Smooth muscle cell (in vitro differentiated cells): Measurements from ENCODE around the gene FAM83B. TPM values are rescaled to one million over a fixed set of nuclear protein-coding genes. Genes with fewer than 3 reads are reported as not detected.

ENCODE experiments used
- DNase-seq: peaks from one replicate; lab custom pipeline; 2025; ENCODE audit not compliant: unreplicated experiment; lab: John Stamatoyannopoulos, UW
- H2AFZ ChIP-seq: fragments of 200-600 bp; sonication (generic); 2 replicates; pipeline ENCODE4 v1.6.0; 2016; ENCODE audit warnings: antibody characterized with exemption, low read depth, mild to moderate bottlenecking
- H3F3A ChIP-seq: fragments of 200-600 bp; sonication (generic); 2 replicates; pipeline ENCODE4 v1.6.0; 2017; ENCODE audit warnings: antibody characterized with exemption, low read depth
- H3K27ac ChIP-seq: fragments of 200-600 bp; sonication (generic); 2 replicates; pipeline ENCODE4 v1.5.1; 2016; ENCODE audit warnings: low read depth, mild to moderate bottlenecking
- H3K27me3 ChIP-seq: fragments of 200-600 bp; sonication (generic); 2 replicates; pipeline ENCODE4 v1.6.1; 2016; ENCODE audit warnings: low read depth, mild to moderate bottlenecking
- H3K36me3 ChIP-seq: fragments of 200-600 bp; sonication (generic); 2 replicates; pipeline ENCODE4 v1.5.1; 2016; ENCODE audit warnings: low read depth
- H3K4me1 ChIP-seq: fragments of 200-600 bp; sonication (generic); 2 replicates; pipeline ENCODE4 v1.5.1; 2016; ENCODE audit warnings: low read depth
- H3K4me2 ChIP-seq: fragments of 200-600 bp; sonication (generic); 2 replicates; pipeline ENCODE4 v1.6.0; 2016; ENCODE audit warnings: mild to moderate bottlenecking
- H3K4me3 ChIP-seq: fragments of 200-600 bp; sonication (generic); 2 replicates; pipeline ENCODE4 v1.5.1; 2016; ENCODE audit warnings: mild to moderate bottlenecking
- H3K79me2 ChIP-seq: fragments of 200-600 bp; sonication (generic); 2 replicates; pipeline ENCODE4 v1.6.0; 2016; ENCODE audit warnings: low read depth, mild to moderate bottlenecking
- H3K9ac ChIP-seq: fragments of 200-600 bp; sonication (generic); 2 replicates; pipeline ENCODE4 v1.6.0; 2016; ENCODE audit warnings: low read depth
- H3K9me3 ChIP-seq: fragments of 200-600 bp; sonication (generic); replicated peaks from 2 replicates; pipeline ENCODE4 v1.5.1; 2016; ENCODE audit warnings: low read depth
- H4K20me1 ChIP-seq: fragments of 200-600 bp; sonication (generic); 2 replicates; pipeline ENCODE4 v1.6.0; 2016; ENCODE audit warnings: low read depth
- WGBS: methylation state at CpG from one replicate; pipeline ENCODE4 v1.1.7; 2016; ENCODE audit warnings: low lambda C conversion rate; 5-methylcytosine and 5-hydroxymethylcytosine counted together
- polyA plus RNA-seq: library from polyadenylated mRNA; unstranded; fragments of >200 nt; fragmentation: Nextera tagmentation; extraction: Ambion mirVana; gene quantifications from 2 replicates; pipeline ENCODE4 v1.2.1, GENCODE V29; 2016
- total RNA-seq: library from RNA; depleted of rRNA; stranded (reverse); fragments of >200 nt; gene quantifications from 2 replicates; pipeline ENCODE4 v1.2.3, GENCODE V29; 2014
- TF ChIP-seq, protein P1 (sequence below): fragments of 200-600 bp; sonication (generic); IDR thresholded peaks from 2 replicates; pipeline ENCODE4 v1.5.1; 2017; ENCODE audit warnings: borderline replicate concordance, mild to moderate bottlenecking, antibody characterized with exemption; ENCODE audit not compliant: insufficient read depth, poor library complexity, severe bottlenecking

The FAM83B gene
- total and polyA plus RNA-seq, 2 experiments from 2014 or later, result 1.1 to 28.7 TPM

- Histone ChIP-seq H3K4me2 (no peak overlapping the region), H3K27ac (peak overlapping the region; percentile 65), H3F3A (peaks cover 6% of the 10 kb centered on the region), H3K4me1 (peaks cover 5% of the 10 kb centered on the region), H3K9ac (no peak overlapping the region), H3K36me3 (no peaks in the 10 kb centered on the region), H3K27me3 (no peaks in the 10 kb centered on the region), H3K4me3 (no peak overlapping the region), H3K9me3 (no peaks in the 10 kb centered on the region), H3K79me2 (peaks cover 4% of the 10 kb centered on the region), H4K20me1 (no peaks in the 10 kb centered on the region), H2AFZ (no peak overlapping the region)
- whole genome bisulfite sequencing, result 56% methylated on average over 2 of the region's 2 CpGs
- DNase-seq, result no peak
- TF ChIP-seq, protein P1, sequence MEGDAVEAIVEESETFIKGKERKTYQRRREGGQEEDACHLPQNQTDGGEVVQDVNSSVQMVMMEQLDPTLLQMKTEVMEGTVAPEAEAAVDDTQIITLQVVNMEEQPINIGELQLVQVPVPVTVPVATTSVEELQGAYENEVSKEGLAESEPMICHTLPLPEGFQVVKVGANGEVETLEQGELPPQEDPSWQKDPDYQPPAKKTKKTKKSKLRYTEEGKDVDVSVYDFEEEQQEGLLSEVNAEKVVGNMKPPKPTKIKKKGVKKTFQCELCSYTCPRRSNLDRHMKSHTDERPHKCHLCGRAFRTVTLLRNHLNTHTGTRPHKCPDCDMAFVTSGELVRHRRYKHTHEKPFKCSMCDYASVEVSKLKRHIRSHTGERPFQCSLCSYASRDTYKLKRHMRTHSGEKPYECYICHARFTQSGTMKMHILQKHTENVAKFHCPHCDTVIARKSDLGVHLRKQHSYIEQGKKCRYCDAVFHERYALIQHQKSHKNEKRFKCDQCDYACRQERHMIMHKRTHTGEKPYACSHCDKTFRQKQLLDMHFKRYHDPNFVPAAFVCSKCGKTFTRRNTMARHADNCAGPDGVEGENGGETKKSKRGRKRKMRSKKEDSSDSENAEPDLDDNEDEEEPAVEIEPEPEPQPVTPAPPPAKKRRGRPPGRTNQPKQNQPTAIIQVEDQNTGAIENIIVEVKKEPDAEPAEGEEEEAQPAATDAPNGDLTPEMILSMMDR, result no peak
Measured at GRCh38 chr6:54874349-54875048, 27.9 kb downstream of the FAM83B start.

DNA sequence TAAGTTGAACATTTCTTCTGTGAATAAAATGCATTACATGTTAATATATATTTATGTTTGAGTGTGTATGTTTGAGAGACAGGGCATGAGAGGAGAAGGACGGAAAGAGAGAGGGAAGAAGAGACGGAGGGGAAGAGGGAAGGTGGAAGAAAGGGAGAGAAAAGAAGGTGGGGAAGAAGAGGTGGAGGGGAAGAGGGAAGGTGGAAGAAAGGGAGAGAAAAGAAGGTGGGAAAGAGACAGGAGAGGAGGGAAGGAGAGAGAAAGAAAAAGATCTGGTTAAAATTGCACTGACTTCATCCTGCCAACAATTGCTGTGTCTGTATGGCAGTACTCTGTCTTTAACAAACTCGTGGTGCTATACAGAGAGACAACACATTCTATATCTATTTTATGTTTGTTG lies 29.0 kb downstream of the FAM83B start:
- Histone ChIP-seq H3K4me1 (peaks cover 8% of the 10 kb centered on the region), H3K27me3 (no peaks in the 10 kb centered on the region), H4K20me1 (no peaks in the 10 kb centered on the region), H3K27ac (peak overlapping the region; percentile 65), H3K9ac (no peak overlapping the region), H3K9me3 (no peaks in the 10 kb centered on the region), H2AFZ (no peak overlapping the region), H3K36me3 (no peaks in the 10 kb centered on the region), H3K4me3 (no peak overlapping the region), H3F3A (peaks cover 8% of the 10 kb centered on the region), H3K4me2 (no peak overlapping the region), H3K79me2 (peaks cover 4% of the 10 kb centered on the region)
- WGBS, result 87% methylated on average over 3 of the region's 3 CpGs
- TF ChIP-seq, protein P1, result no peak
- no peak for DNase-seq

DNA sequence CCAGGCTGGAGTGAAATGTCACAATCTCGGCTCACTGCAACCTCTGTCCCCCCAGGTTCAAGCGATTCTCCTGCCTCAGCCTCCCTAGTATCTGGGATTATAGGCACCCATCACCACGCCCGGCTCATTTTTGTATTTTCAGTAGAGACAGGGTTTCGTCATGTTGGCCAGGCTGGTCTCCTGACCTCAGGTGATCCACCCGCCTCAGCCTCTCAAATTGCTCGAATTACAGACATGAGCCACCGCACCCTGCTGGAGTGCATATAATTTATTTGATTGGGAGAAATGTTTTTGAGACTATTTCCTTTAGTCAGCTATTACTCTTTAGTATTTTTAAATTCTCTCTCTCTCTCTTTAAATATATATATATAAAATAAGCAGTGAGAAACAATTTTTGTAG lies 29.8 kb downstream of the FAM83B start:
- Histone ChIP-seq H3K4me1 (peaks cover 8% of the 10 kb centered on the region), H3K4me2 (no peak overlapping the region), H3K27ac (peak overlapping the region; percentile 1), H3K79me2 (peaks cover 4% of the 10 kb centered on the region), H3K4me3 (no peak overlapping the region), H3K9ac (no peak overlapping the region), H4K20me1 (no peaks in the 10 kb centered on the region), H3F3A (peaks cover 8% of the 10 kb centered on the region), H3K9me3 (no peaks in the 10 kb centered on the region), H3K36me3 (no peaks in the 10 kb centered on the region), H2AFZ (no peak overlapping the region), H3K27me3 (no peaks in the 10 kb centered on the region)
- DNase-seq, result no peak
- TF ChIP-seq, protein P1, result no peak
- 79% methylated on average over 8 of the region's 8 CpGs for WGBS

- no peak overlapping the region for H3K4me3 ChIP-seq
- H3K4me1 ChIP-seq, result peaks cover 8% of the 10 kb centered on the region
- no peaks in the 10 kb centered on the region for H3K36me3 ChIP-seq
- TF ChIP-seq, protein P1, result no peak
- H2AFZ ChIP-seq, result no peak overlapping the region
- H3K79me2 ChIP-seq, result peaks cover 4% of the 10 kb centered on the region
- DNase-seq, result no peak
- H3K27me3 ChIP-seq, result no peaks in the 10 kb centered on the region
- H3K9ac ChIP-seq, result no peak overlapping the region
- no peak overlapping the region for H3K4me2 ChIP-seq
- no peaks in the 10 kb centered on the region for H3K9me3 ChIP-seq
- H4K20me1 ChIP-seq, result no peaks in the 10 kb centered on the region
- peak overlapping the region; percentile 1 for H3K27ac ChIP-seq
- peaks cover 8% of the 10 kb centered on the region for H3F3A ChIP-seq
Measured at GRCh38 chr6:54876871-54877270, 30.3 kb downstream of the FAM83B start.
